GM23338 (cell line): ENCODE results near the gene GRIK5. TPM values are rescaled to one million over a fixed set of nuclear protein-coding genes. Genes with fewer than 3 reads are reported as not detected.

Experiments used
- ATAC-seq: fragments of 200-7000 bp; cut with Tn5 transposase; 3 replicates; pipeline ENCODE4 v1.9.1; 2020
- DNase-seq: peaks from one replicate; pipeline ENCODE4 v3.0.0-alpha.2; 2015; ENCODE audit warnings: low spot score
- H2AFZ ChIP-seq: fragments of 200-600 bp; sonication (generic); 2 replicates; pipeline ENCODE4 v1.8.0; 2016; ENCODE audit warnings: antibody characterized with exemption, mild to moderate bottlenecking, moderate library complexity
- H3F3A ChIP-seq: fragments of 200-600 bp; sonication (generic); replicated peaks from 2 replicates; pipeline ENCODE4 v1.8.0; 2017; ENCODE audit warnings: antibody characterized with exemption, mixed run types, low read depth
- H3K27ac ChIP-seq: fragments of 200-600 bp; sonication (generic); 2 replicates; pipeline ENCODE4 v1.6.1; 2016; ENCODE audit warnings: low read depth
- H3K27me3 ChIP-seq: fragments of 200-600 bp; sonication (generic); 2 replicates; pipeline ENCODE4 v1.8.0; 2016; ENCODE audit warnings: mild to moderate bottlenecking, mixed run types, moderate library complexity; ENCODE audit not compliant: insufficient read depth
- H3K36me3 ChIP-seq: fragments of 200-600 bp; sonication (generic); 2 replicates; pipeline ENCODE4 v1.8.0; 2016; ENCODE audit warnings: mild to moderate bottlenecking; ENCODE audit not compliant: insufficient read depth
- H3K4me1 ChIP-seq: fragments of 200-600 bp; sonication (generic); 2 replicates; pipeline ENCODE4 v1.8.0; 2016; ENCODE audit warnings: mild to moderate bottlenecking, moderate library complexity; ENCODE audit not compliant: insufficient read depth
- H3K4me2 ChIP-seq: fragments of 200-600 bp; sonication (generic); 2 replicates; pipeline ENCODE4 v1.7.1; 2017; ENCODE audit warnings: mixed run types
- H3K4me3 ChIP-seq: fragments of 200-600 bp; sonication (generic); 2 replicates; pipeline ENCODE4 v1.6.1; 2016; ENCODE audit warnings: mixed run types
- H3K79me2 ChIP-seq: fragments of 200-600 bp; sonication (generic); replicated peaks from 2 replicates; pipeline ENCODE4 v1.8.0; 2017; ENCODE audit warnings: mild to moderate bottlenecking; ENCODE audit not compliant: insufficient read depth
- H3K9me2 ChIP-seq: fragments of 200-600 bp; sonication (generic); 2 replicates; pipeline ENCODE4 v1.8.0; 2017; ENCODE audit not compliant: insufficient read depth
- H4K20me1 ChIP-seq: fragments of 200-600 bp; sonication (generic); replicated peaks from 2 replicates; pipeline ENCODE4 v1.8.0; 2017; ENCODE audit warnings: mild to moderate bottlenecking; ENCODE audit not compliant: insufficient read depth
- H3K27ac Mint-ChIP-seq: 2 replicates; pipeline ENCODE4 v1.8.0; 2020; ENCODE audit warnings: inconsistent platforms, mild to moderate bottlenecking, moderate library complexity, mixed read lengths
- H3K27me3 Mint-ChIP-seq: 3 replicates; pipeline ENCODE4 v1.8.0; 2022; ENCODE audit warnings: low read depth, mild to moderate bottlenecking, moderate library complexity, mixed read lengths, inconsistent platforms; ENCODE audit not compliant: insufficient read depth, poor library complexity
- H3K36me3 Mint-ChIP-seq: 3 replicates; pipeline ENCODE4 v1.8.0; 2021; ENCODE audit warnings: low read depth, mild to moderate bottlenecking, inconsistent platforms, moderate library complexity, mixed read lengths
- H3K4me1 Mint-ChIP-seq: 3 replicates; pipeline ENCODE4 v1.8.0; 2020; ENCODE audit warnings: mild to moderate bottlenecking, inconsistent platforms, mixed read lengths
- H3K4me3 Mint-ChIP-seq: 3 replicates; pipeline ENCODE4 v1.8.0; 2021; ENCODE audit warnings: moderate library complexity, mild to moderate bottlenecking, inconsistent platforms, mixed read lengths
- H3K9me3 Mint-ChIP-seq: 3 replicates; pipeline ENCODE4 v1.8.0; 2020; ENCODE audit warnings: moderate library complexity, mild to moderate bottlenecking, inconsistent platforms, mixed read lengths
- EZH2phosphoT487 ChIP-seq: fragments of 200-600 bp; sonication (generic); IDR thresholded peaks from one replicate; pipeline ENCODE4 v1.8.1; 2018; ENCODE audit warnings: antibody characterized with exemption; ENCODE audit not compliant: unreplicated experiment
- JUNB ChIP-seq: IDR thresholded peaks from one replicate; pipeline ENCODE4 v1.6.1; 2016; ENCODE audit warnings: antibody characterized with exemption; ENCODE audit not compliant: unreplicated experiment
- POLR2AphosphoS5 ChIP-seq: IDR thresholded peaks from 2 replicates; pipeline ENCODE4 v1.6.1; 2016; ENCODE audit warnings: antibody characterized with exemption, low read depth
- ZNF114 ChIP-seq: fragments of 250-450 bp; sonication (Bioruptor Pico); IDR thresholded peaks from 2 replicates; pipeline ENCODE4 v1.5.0; 2020; ENCODE audit warnings: mild to moderate bottlenecking, moderate library complexity
- ZNF331 ChIP-seq: fragments of 250-450 bp; sonication (Bioruptor Pico); IDR thresholded peaks from 2 replicates; pipeline ENCODE4 v1.5.0; 2020; ENCODE audit warnings: low read depth, mild to moderate bottlenecking, moderate library complexity
- polyA plus RNA-seq: library from polyadenylated mRNA; unstranded; fragments of >200 nt; fragmentation: Nextera tagmentation; extraction: Ambion mirVana; gene quantifications from 2 replicates; pipeline ENCODE4 v1.2.1, GENCODE V29; 2016
- total RNA-seq: library from RNA; depleted of rRNA; stranded (reverse); fragments of >200 nt; shearing (Covaris generic); gene quantifications from 2 replicates; pipeline ENCODE4 v1.2.3, GENCODE V29; 2014
- TF ChIP-seq, protein P1 (sequence below), 2 experiments: fragments of 200-600 bp in 1 of 2; sonication (generic) in 1 of 2; conservative IDR thresholded peaks; 2 replicates each; pipeline versions ENCODE4 v1.5.1 to v1.6.1; 2016 to 2017; ENCODE audit warnings: antibody characterized with exemption in 2 of 2, low read depth in 2 of 2, mild to moderate bottlenecking in 2 of 2, moderate library complexity in 1 of 2
- TF ChIP-seq, protein P2 (sequence below): IDR thresholded peaks from one replicate; pipeline ENCODE4 v1.6.1; 2018; ENCODE audit warnings: antibody characterized with exemption; ENCODE audit not compliant: unreplicated experiment
- TF ChIP-seq, protein P3 (sequence below): IDR thresholded peaks from 2 replicates; pipeline ENCODE4 v1.6.1; 2016; ENCODE audit warnings: antibody characterized with exemption

GRIK5 gene
- total and polyA plus RNA-seq, 2 experiments from 2014 or later, result 5.1 to 42.5 TPM

DNA sequence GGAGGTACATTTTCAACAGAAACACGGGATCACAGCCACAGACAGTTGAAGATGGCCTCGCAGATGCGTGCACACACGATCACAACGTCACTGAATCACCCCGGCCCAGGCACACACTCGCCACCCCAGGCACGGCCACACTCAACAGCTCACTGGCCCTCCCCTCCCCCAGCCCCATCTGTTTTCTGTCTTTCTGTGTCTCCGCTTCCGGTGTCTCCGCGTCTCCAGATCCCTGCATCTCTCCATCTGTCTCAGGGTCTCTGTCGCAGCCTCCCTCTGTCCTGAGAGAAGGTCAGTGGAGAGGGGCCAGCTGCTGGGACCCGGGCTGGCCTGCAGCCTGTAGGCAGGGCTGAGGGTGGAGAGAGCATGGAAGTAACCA is 72.2 kb downstream of the GRIK5 start:
- Histone ChIP-seq H3K36me3 (no peaks in the 10 kb centered on the region; the same call in 1 of the 2 replicates), H3K27me3 (peaks cover 72% of the 10 kb centered on the region), H3K27ac (no peak overlapping the region), H3K9me2 (no peaks in the 10 kb centered on the region), H4K20me1 (peaks cover 10% of the 10 kb centered on the region; the same call in 1 of the 2 replicates), H3F3A (peaks cover 23% of the 10 kb centered on the region; the same call in 1 of the 2 replicates), H2AFZ (no peak overlapping the region), H3K79me2 (no peaks in the 10 kb centered on the region), H3K4me2 (peak overlapping the region; percentile 89), H3K4me1 (peaks cover 18% of the 10 kb centered on the region), H3K4me3 (peak overlapping the region; percentile 58)
- peaks cover 11% of the 10 kb centered on the region; the same call in 2 of the 3 replicates for H3K36me3 Mint-ChIP-seq
- DNase-seq, result peak; percentile 76
- H3K4me3 Mint-ChIP-seq, result peak overlapping the region; percentile 70
- H3K9me3 Mint-ChIP-seq, result no peaks in the 10 kb centered on the region
- peak; percentile 2 for ATAC-seq
- TF ChIP-seq EZH2phosphoT487, result no peak
- TF ChIP-seq ZNF331 (CRISPR knock-in tag), result no peak
- TF ChIP-seq, protein P1, sequence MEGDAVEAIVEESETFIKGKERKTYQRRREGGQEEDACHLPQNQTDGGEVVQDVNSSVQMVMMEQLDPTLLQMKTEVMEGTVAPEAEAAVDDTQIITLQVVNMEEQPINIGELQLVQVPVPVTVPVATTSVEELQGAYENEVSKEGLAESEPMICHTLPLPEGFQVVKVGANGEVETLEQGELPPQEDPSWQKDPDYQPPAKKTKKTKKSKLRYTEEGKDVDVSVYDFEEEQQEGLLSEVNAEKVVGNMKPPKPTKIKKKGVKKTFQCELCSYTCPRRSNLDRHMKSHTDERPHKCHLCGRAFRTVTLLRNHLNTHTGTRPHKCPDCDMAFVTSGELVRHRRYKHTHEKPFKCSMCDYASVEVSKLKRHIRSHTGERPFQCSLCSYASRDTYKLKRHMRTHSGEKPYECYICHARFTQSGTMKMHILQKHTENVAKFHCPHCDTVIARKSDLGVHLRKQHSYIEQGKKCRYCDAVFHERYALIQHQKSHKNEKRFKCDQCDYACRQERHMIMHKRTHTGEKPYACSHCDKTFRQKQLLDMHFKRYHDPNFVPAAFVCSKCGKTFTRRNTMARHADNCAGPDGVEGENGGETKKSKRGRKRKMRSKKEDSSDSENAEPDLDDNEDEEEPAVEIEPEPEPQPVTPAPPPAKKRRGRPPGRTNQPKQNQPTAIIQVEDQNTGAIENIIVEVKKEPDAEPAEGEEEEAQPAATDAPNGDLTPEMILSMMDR (conservative IDR thresholded peaks at IDR 0.05; ENCODE audit: low read depth in 2 of 2), result no peak
- peak; percentile 31 for TF ChIP-seq POLR2AphosphoS5
- TF ChIP-seq, protein P2, sequence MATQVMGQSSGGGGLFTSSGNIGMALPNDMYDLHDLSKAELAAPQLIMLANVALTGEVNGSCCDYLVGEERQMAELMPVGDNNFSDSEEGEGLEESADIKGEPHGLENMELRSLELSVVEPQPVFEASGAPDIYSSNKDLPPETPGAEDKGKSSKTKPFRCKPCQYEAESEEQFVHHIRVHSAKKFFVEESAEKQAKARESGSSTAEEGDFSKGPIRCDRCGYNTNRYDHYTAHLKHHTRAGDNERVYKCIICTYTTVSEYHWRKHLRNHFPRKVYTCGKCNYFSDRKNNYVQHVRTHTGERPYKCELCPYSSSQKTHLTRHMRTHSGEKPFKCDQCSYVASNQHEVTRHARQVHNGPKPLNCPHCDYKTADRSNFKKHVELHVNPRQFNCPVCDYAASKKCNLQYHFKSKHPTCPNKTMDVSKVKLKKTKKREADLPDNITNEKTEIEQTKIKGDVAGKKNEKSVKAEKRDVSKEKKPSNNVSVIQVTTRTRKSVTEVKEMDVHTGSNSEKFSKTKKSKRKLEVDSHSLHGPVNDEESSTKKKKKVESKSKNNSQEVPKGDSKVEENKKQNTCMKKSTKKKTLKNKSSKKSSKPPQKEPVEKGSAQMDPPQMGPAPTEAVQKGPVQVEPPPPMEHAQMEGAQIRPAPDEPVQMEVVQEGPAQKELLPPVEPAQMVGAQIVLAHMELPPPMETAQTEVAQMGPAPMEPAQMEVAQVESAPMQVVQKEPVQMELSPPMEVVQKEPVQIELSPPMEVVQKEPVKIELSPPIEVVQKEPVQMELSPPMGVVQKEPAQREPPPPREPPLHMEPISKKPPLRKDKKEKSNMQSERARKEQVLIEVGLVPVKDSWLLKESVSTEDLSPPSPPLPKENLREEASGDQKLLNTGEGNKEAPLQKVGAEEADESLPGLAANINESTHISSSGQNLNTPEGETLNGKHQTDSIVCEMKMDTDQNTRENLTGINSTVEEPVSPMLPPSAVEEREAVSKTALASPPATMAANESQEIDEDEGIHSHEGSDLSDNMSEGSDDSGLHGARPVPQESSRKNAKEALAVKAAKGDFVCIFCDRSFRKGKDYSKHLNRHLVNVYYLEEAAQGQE, result no peak
- TF ChIP-seq, protein P3, sequence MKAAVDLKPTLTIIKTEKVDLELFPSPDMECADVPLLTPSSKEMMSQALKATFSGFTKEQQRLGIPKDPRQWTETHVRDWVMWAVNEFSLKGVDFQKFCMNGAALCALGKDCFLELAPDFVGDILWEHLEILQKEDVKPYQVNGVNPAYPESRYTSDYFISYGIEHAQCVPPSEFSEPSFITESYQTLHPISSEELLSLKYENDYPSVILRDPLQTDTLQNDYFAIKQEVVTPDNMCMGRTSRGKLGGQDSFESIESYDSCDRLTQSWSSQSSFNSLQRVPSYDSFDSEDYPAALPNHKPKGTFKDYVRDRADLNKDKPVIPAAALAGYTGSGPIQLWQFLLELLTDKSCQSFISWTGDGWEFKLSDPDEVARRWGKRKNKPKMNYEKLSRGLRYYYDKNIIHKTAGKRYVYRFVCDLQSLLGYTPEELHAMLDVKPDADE, result no peak; the same call in 1 of the 2 replicates
- no peak for TF ChIP-seq JUNB
- TF ChIP-seq ZNF114 (CRISPR knock-in tag), result no peak
- H3K4me1 Mint-ChIP-seq, result peaks cover 34% of the 10 kb centered on the region
- H3K27ac Mint-ChIP-seq, result no peak overlapping the region
- peaks cover 71% of the 10 kb centered on the region for H3K27me3 Mint-ChIP-seq
